Left lung (tissue), 10 donors: ENCODE measurements around the gene NOTCH4. TPM values are rescaled to one million over a fixed set of nuclear protein-coding genes. Genes with fewer than 3 reads are reported as not detected.
A peak's percentile ranks its signal among the peaks of the same experiment; 100 is the strongest.

Experiments used
- ATAC-seq: fragments of 200-7000 bp; cut with Tn5 transposase; one replicate; pipeline ENCODE4 v1.9.1; 2020; ENCODE audit warnings: moderate library complexity
- DNase-seq, 4 donors: peaks; one replicate each; pipeline ENCODE4 v3.0.0-alpha.2; 2013 to 2020
- H3K27ac ChIP-seq, 2 donors: fragments of 200-600 bp; sonication (generic) in 1 of 2; one replicate each; pipeline versions ENCODE4 v1.5.0 to v1.8.0; 2020 to 2021
- H3K27me3 ChIP-seq, 2 donors: fragments of 200-600 bp; sonication (generic) in 1 of 2; one replicate each; pipeline versions ENCODE4 v1.5.0 to v1.8.0; 2020 to 2021
- H3K36me3 ChIP-seq, 2 donors: fragments of 200-600 bp; sonication (generic) in 1 of 2; one replicate each; pipeline versions ENCODE4 v1.5.0 to v1.8.0; 2020 to 2021
- H3K4me1 ChIP-seq, 2 donors: fragments of 200-600 bp; one replicate each; pipeline ENCODE4 v1.8.0; 2021
- H3K4me3 ChIP-seq, 2 donors: fragments of 200-600 bp; sonication (generic) in 1 of 2; one replicate each; pipeline versions ENCODE4 v1.5.0 to v1.8.0; 2020 to 2021; ENCODE audit warnings: mild to moderate bottlenecking in 1 of 2
- H3K9me3 ChIP-seq, 2 donors: fragments of 200-600 bp; sonication (generic) in 1 of 2; one replicate each; pipeline versions ENCODE4 v1.5.0 to v1.8.0; 2020 to 2021
- CTCF ChIP-seq, 2 donors: fragments of 200-600 bp; sonication (generic) in 1 of 2; IDR thresholded peaks; one replicate each; pipeline versions ENCODE4 v1.5.0 to v1.8.0; 2021; ENCODE audit warnings: antibody characterized with exemption in 2 of 2
- intact Hi-C, 2 donors: fragments of 100-400 bp; cut with DNase I; formaldehyde crosslinking; loops; one replicate each; pipeline versions ENCODE4 v1.11.2 to v1.14.2; 2022
- polyA plus RNA-seq, 6 donors: library from polyadenylated mRNA; unstranded; fragments of 120-200 nt; gene quantifications; one replicate each; pipeline ENCODE4 v1.2.1, GENCODE V29; 2013; ENCODE audit not compliant: insufficient read length in 6 of 6
- total RNA-seq, 2 donors: library from RNA; stranded (reverse); fragmentation: NEBNext Ultra II Directional; extraction: Animal tissue kit (Norgen Biotek cat#: 25700); gene quantifications; one replicate each; pipeline ENCODE4 v1.2.1, GENCODE V29; 2021
- donor health status: DM: no; HTN: yes; CAD: no.
- donor health status: DM: no; HTN: no; CAD: no.

The NOTCH4 gene
- total and polyA plus RNA-seq, 8 donors: 37.0 to 58.4 (median 50.7) TPM

- Histone ChIP-seq H3K9me3 (no peaks in the 10 kb centered on the region), H3K27ac (peak overlapping the region in 1 of 2 donors; percentile 7), H3K4me1 (peaks cover 36 to 79% of the 10 kb centered on the region in 2 donors), H3K36me3 (peaks cover 0 to 34% of the 10 kb centered on the region in 2 donors), H3K27me3 (no peaks in the 10 kb centered on the region), H3K4me3 (peak overlapping the region in 1 of 2 donors; percentile 79)
- no peak for TF ChIP-seq CTCF (IDR thresholded peaks at IDR 0.05)
- no peak for ATAC-seq
- intact Hi-C loops: no loop called here
- no peak for DNase-seq
Observed at GRCh38 chr6:32179766-32180405, 44.0 kb downstream of the NOTCH4 start.

DNA sequence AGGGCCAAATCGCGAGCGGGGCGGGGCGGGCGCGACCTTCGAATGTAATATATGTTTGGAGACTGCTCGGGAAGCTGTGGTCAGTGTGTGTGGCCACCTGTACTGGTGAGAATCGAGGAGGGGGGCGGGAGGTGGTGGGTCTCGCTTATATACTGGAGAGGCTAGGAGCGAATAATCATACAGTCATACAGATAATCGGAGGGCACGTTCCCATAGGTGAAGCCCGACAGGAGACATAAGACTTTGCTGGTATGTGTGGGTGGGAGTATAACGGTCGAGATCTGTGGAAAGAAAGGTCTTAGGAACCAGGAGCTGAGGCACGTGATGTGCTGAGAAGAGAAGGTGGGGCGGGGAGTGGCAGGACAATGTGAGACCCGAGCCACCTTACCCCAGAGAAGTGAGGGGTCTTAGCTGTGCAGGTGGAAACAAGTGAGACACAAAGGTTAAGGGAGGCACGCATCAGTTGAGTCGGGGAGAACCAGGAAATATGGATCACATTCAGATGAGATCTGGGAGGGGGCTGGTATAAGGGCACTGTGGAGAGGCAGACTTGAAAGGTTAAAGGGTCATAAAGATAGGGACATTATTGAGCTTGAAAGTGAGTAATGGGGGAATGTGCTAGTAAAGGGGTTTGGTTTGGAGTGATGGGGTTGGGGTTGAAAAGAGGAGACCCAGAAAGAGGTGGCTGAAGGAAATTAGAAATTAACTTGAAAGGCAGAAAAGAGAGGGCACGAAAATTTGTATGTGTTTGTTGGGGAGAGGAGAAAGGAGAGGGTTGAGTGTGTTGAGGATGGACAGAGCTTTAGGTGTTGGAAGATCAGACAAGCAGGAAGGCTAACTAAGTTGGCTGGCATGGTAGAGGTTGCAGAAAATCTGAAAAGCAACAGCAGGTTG is 45.1 kb downstream of the NOTCH4 start:
- Histone ChIP-seq H3K36me3 (peaks cover 0 to 34% of the 10 kb centered on the region in 2 donors), H3K27ac (peak overlapping the region; percentile 97 to 98), H3K4me3 (peak overlapping the region; percentile 59 to 79), H3K4me1 (peaks cover 34 to 79% of the 10 kb centered on the region in 2 donors), H3K9me3 (no peaks in the 10 kb centered on the region), H3K27me3 (no peaks in the 10 kb centered on the region)
- TF ChIP-seq CTCF (IDR thresholded peaks at IDR 0.05): no peak
- no peak for DNase-seq
- intact Hi-C loops: no loop called here
- ATAC-seq: no peak

DNA sequence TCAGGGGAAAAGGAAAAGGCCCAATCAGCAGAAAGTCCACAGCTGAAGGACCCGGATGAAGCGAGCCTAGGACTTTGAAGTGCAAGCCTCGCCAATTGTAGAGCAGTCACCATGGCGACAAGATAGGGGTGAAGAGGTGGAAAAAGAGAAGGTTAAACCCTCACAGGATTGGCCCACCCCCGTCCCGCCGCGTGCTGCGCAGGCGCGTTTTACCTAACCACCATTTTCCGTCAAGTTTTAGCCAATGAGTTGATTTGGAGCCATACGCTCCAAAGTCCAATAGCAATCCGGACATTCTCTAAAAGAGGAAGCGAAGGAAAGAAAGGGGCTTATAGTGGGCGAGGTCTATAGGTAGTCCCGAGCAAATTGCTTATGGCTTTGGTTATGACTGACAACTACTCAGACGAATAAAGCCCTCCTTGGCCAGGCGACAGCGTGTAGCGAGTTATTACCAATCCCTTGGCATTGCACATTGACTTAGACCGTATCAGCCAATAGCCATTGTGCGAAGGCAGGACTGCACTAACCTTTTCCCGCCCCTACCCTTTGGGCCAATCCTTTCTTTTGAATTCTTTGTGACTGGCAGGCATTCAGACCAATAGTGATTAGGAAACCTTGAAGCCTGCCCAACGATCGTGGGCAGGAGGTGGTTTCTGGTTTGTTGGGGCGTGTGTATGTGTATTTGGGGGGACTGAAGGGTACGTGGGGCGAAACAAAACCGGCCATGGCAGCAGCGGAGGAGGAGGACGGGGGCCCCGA is 45.9 kb downstream of the NOTCH4 start, which contains the start of gene RNF5:
Gene RNF5, plus strand, starts transcription at position 618 of the 759 bp plus-strand sequence. Its CDS starts 107 bp downstream, at position 725.
- H3K9me3 ChIP-seq: no peaks in the 10 kb centered on the region
- no peaks in the 10 kb centered on the region for H3K27me3 ChIP-seq
- H3K36me3 ChIP-seq: peaks cover 0 to 30% of the 10 kb centered on the region in 2 donors
- H3K4me1 ChIP-seq: peaks cover 32 to 80% of the 10 kb centered on the region in 2 donors
- no peak for TF ChIP-seq CTCF (IDR thresholded peaks at IDR 0.05)
- H3K4me3 ChIP-seq: peak within 1 kb of the TSS; percentile 59 to 79
- peak; percentile 88 to 99 (median 98) for DNase-seq
- ATAC-seq: peak; percentile 79
- intact Hi-C loops: no loop called here
- H3K27ac ChIP-seq: peak within 1 kb of the TSS; percentile 97 to 98

GRCh38 chr6:32177183-32177787 is 46.6 kb downstream of the NOTCH4 start:
- ATAC-seq: peak; percentile 12
- H3K27me3 ChIP-seq: no peaks in the 10 kb centered on the region
- peaks cover 0 to 23% of the 10 kb centered on the region in 2 donors for H3K36me3 ChIP-seq
- no peak for DNase-seq
- no peaks in the 10 kb centered on the region for H3K9me3 ChIP-seq
- H3K4me3 ChIP-seq: peak overlapping the region; percentile 59 to 79
- peak overlapping the region; percentile 97 to 98 for H3K27ac ChIP-seq
- TF ChIP-seq CTCF (IDR thresholded peaks at IDR 0.05): no peak
- peaks cover 32 to 76% of the 10 kb centered on the region in 2 donors for H3K4me1 ChIP-seq
- intact Hi-C loops: no loop called here
